Trophoblast cell (in vitro differentiated cells and primary cell): ENCODE data around the gene METAP1D.
"Not testable (repeated sequence)": the region's sequence is repeated elsewhere in the genome, so short reads cannot be mapped to it uniquely, and the experiment has no call there.

Experiments
- DNase-seq, 2 donors: peaks; one replicate each; pipeline ENCODE4 v3.0.0-alpha.2; 2016
- H2AFZ ChIP-seq: 2 replicates; pipeline ENCODE4 v1.6.1; 2013; ENCODE audit warnings: low read length, moderate library complexity, mild to moderate bottlenecking; ENCODE audit not compliant: insufficient read depth, poor library complexity
- H2AK5ac ChIP-seq: 2 replicates; pipeline ENCODE4 v1.6.1; 2013; ENCODE audit warnings: mild to moderate bottlenecking, low read length
- H2BK120ac ChIP-seq: 2 replicates; pipeline ENCODE4 v1.6.1; 2013; ENCODE audit warnings: low read length, mild to moderate bottlenecking, moderate library complexity; ENCODE audit not compliant: insufficient read depth, poor library complexity
- H2BK12ac ChIP-seq: 2 replicates; pipeline ENCODE4 v1.6.1; 2013; ENCODE audit warnings: mild to moderate bottlenecking, low read length, moderate library complexity
- H2BK5ac ChIP-seq: 2 replicates; pipeline ENCODE4 v1.6.1; 2013; ENCODE audit warnings: low read length, low read depth, moderate library complexity, mild to moderate bottlenecking; ENCODE audit not compliant: poor library complexity
- H3K14ac ChIP-seq: 2 replicates; pipeline ENCODE4 v1.6.1; 2013; ENCODE audit warnings: mild to moderate bottlenecking, low read length
- H3K18ac ChIP-seq: 2 replicates; pipeline ENCODE4 v1.6.1; 2013; ENCODE audit warnings: mild to moderate bottlenecking, low read length
- H3K23ac ChIP-seq: 2 replicates; pipeline ENCODE4 v1.6.1; 2013; ENCODE audit warnings: low read length
- H3K27ac ChIP-seq: 2 replicates; pipeline ENCODE4 v1.5.1; 2013; ENCODE audit warnings: low read depth, mild to moderate bottlenecking, inconsistent platforms, low read length, moderate library complexity
- H3K27me3 ChIP-seq: 2 replicates; pipeline ENCODE4 v1.6.1; 2013; ENCODE audit warnings: inconsistent platforms, mild to moderate bottlenecking, low read length, moderate library complexity; ENCODE audit not compliant: insufficient read depth
- H3K36me3 ChIP-seq, 2 experiments: 1 replicate in 1 of 2; 2 replicates in 1 of 2; pipeline ENCODE4 v1.6.1; 2013; ENCODE audit warnings: low read length in 2 of 2, mild to moderate bottlenecking in 2 of 2, moderate library complexity in 1 of 2; ENCODE audit not compliant: insufficient read depth in 2 of 2, control insufficient read depth in 1 of 2
- H3K4ac ChIP-seq: 2 replicates; pipeline ENCODE4 v1.6.1; 2013; ENCODE audit warnings: low read depth, mild to moderate bottlenecking, low read length, moderate library complexity
- H3K4me1 ChIP-seq, 2 experiments: 1 replicate in 1 of 2; 2 replicates in 1 of 2; pipeline ENCODE4 v1.6.1; 2013; ENCODE audit warnings: low read length in 2 of 2, mild to moderate bottlenecking in 2 of 2, moderate library complexity in 1 of 2; ENCODE audit not compliant: insufficient read depth in 2 of 2, control insufficient read depth in 1 of 2
- H3K4me2 ChIP-seq: 2 replicates; pipeline ENCODE4 v1.6.1; 2013; ENCODE audit warnings: inconsistent platforms, mild to moderate bottlenecking, low read length, moderate library complexity
- H3K4me3 ChIP-seq: 2 replicates; pipeline ENCODE4 v1.5.1; 2013; ENCODE audit warnings: mild to moderate bottlenecking, low read depth, low read length, inconsistent platforms
- H3K79me1 ChIP-seq: one replicate; pipeline ENCODE4 v1.6.1; 2013; ENCODE audit warnings: low read length
- H3K79me2 ChIP-seq: 2 replicates; pipeline ENCODE4 v1.6.1; 2013; ENCODE audit warnings: low read length, mild to moderate bottlenecking; ENCODE audit not compliant: control insufficient read depth, insufficient read depth, poor library complexity
- H3K9ac ChIP-seq: 2 replicates; pipeline ENCODE4 v1.6.1; 2013; ENCODE audit warnings: mild to moderate bottlenecking, low read length
- H3K9me3 ChIP-seq: 2 replicates; pipeline ENCODE4 v1.6.1; 2013; ENCODE audit warnings: low read depth, mild to moderate bottlenecking, control low read depth, inconsistent platforms, low read length; ENCODE audit not compliant: insufficient read depth
- H4K12ac ChIP-seq: 2 replicates; pipeline ENCODE4 v1.6.1; 2013; ENCODE audit warnings: low read depth, mild to moderate bottlenecking, low read length, moderate library complexity
- H4K8ac ChIP-seq: 2 replicates; pipeline ENCODE4 v1.6.1; 2013; ENCODE audit warnings: low read depth, mild to moderate bottlenecking, low read length, moderate library complexity
- H4K91ac ChIP-seq: one replicate; pipeline ENCODE4 v1.6.1; 2013; ENCODE audit warnings: low read depth, mild to moderate bottlenecking, low read length, moderate library complexity
- WGBS: extraction: QIAGEN DNeasy Blood & Tissue Kit; methylation state at CpG from one replicate; pipeline ENCODE4 v1.1.7; 2013; ENCODE audit warnings: missing lambda C conversion rate; ENCODE audit not compliant: insufficient read length, insufficient coverage; ENCODE audit errors: extremely low coverage; 5-methylcytosine and 5-hydroxymethylcytosine counted together

The METAP1D gene

GRCh38 chr2:171979103-171979502 lies 20.6 kb upstream of the METAP1D start:
- no peak overlapping the region for H2AFZ ChIP-seq
- no peaks in the 10 kb centered on the region for H3K79me2 ChIP-seq
- H3K4me2 ChIP-seq: no peak overlapping the region
- no peak overlapping the region for H3K4me3 ChIP-seq
- H3K79me1 ChIP-seq: no peaks in the 10 kb centered on the region
- DNase-seq: no peak
- no peak overlapping the region for H2AK5ac ChIP-seq
- H2BK12ac ChIP-seq: no peak overlapping the region
- H3K27ac ChIP-seq: no peak overlapping the region
- H4K12ac ChIP-seq: no peak overlapping the region
- no peak overlapping the region for H2BK120ac ChIP-seq
- no peak overlapping the region for H4K91ac ChIP-seq
- no peak overlapping the region for H2BK5ac ChIP-seq
- H3K9me3 ChIP-seq: no peaks in the 10 kb centered on the region
- no peak overlapping the region for H3K14ac ChIP-seq
- peaks cover 10 to 17% of the 10 kb centered on the region in 2 experiments for H3K36me3 ChIP-seq
- no peak overlapping the region for H3K18ac ChIP-seq
- no peak overlapping the region for H3K4ac ChIP-seq
- H3K23ac ChIP-seq: no peak overlapping the region
- no peak overlapping the region for H4K8ac ChIP-seq
- no peak overlapping the region for H3K9ac ChIP-seq
- H3K27me3 ChIP-seq: no peaks in the 10 kb centered on the region
- no peaks in the 10 kb centered on the region for H3K4me1 ChIP-seq
- WGBS: no CpG with 5 or more reads among the region's 4 CpGs

DNA sequence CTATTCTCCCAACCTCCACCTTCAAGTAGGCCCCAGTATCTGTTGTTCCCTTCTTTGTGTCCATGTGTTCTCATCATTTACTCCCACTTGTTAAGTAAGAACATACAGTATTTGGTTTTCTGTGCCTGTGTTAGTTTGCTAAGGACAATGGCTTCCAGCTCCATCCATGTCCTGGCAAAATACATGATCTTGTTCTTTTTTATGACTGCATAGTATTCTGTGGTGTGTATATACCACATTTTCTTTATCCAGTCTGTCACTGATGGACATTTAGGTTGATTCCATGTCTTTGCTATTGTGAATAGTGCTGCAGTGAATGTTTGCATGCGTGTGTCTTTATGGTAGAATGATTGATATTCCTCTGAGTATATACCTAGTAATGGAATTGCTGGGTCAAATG lies 15.8 kb upstream of the METAP1D start:
- H2BK12ac ChIP-seq, H3K4ac ChIP-seq, H3K23ac ChIP-seq, H3K79me1 ChIP-seq, H4K8ac ChIP-seq, H3K4me1 ChIP-seq, H3K27me3 ChIP-seq, H3K9me3 ChIP-seq, H4K91ac ChIP-seq, H3K79me2 ChIP-seq, DNase-seq, H3K4me3 ChIP-seq, H3K4me2 ChIP-seq, H3K14ac ChIP-seq, H2AFZ ChIP-seq, H2BK5ac ChIP-seq, H3K18ac ChIP-seq, H2BK120ac ChIP-seq, H3K27ac ChIP-seq, H4K12ac ChIP-seq, H3K9ac ChIP-seq, H3K36me3 ChIP-seq, H2AK5ac ChIP-seq: not testable (repeated sequence)
- WGBS: no CpG with 5 or more reads among the region's 1 CpG

- H2AK5ac ChIP-seq: no peak overlapping the region
- no peak overlapping the region for H2BK5ac ChIP-seq
- H3K4me1 ChIP-seq: no peaks in the 10 kb centered on the region
- no peaks in the 10 kb centered on the region for H3K9me3 ChIP-seq
- no peak overlapping the region for H3K14ac ChIP-seq
- no peak overlapping the region for H3K9ac ChIP-seq
- H4K12ac ChIP-seq: no peak overlapping the region
- WGBS: no CpG with 5 or more reads among the region's 2 CpGs
- no peak overlapping the region for H2BK120ac ChIP-seq
- H3K23ac ChIP-seq: no peak overlapping the region
- H4K91ac ChIP-seq: no peak overlapping the region
- H3K79me1 ChIP-seq: no peaks in the 10 kb centered on the region
- no peak overlapping the region for H4K8ac ChIP-seq
- H2BK12ac ChIP-seq: no peak overlapping the region
- peak; percentile 40 to 75 for DNase-seq
- no peak overlapping the region for H3K18ac ChIP-seq
- no peak overlapping the region for H3K4ac ChIP-seq
- peaks cover 0 to 3% of the 10 kb centered on the region in 2 experiments for H3K36me3 ChIP-seq
- no peak overlapping the region for H3K4me2 ChIP-seq
- H2AFZ ChIP-seq: no peak overlapping the region
- H3K4me3 ChIP-seq: no peak overlapping the region
- no peak overlapping the region for H3K27ac ChIP-seq
- H3K79me2 ChIP-seq: no peaks in the 10 kb centered on the region
- no peaks in the 10 kb centered on the region for H3K27me3 ChIP-seq
Measured at GRCh38 chr2:171985076-171985475, 14.7 kb upstream of the METAP1D start.

GRCh38 chr2:171986778-171987177 lies 13.0 kb upstream of the METAP1D start:
- Histone ChIP-seq H2AFZ (no peak overlapping the region), H2BK120ac (no peak overlapping the region), H3K14ac (no peak overlapping the region), H4K12ac (no peak overlapping the region), H3K27me3 (no peaks in the 10 kb centered on the region), H3K4me2 (no peak overlapping the region), H3K79me1 (no peaks in the 10 kb centered on the region), H3K4me3 (no peak overlapping the region), H3K27ac (no peak overlapping the region), H3K36me3 (peaks cover 0 to 2% of the 10 kb centered on the region in 2 experiments), H2AK5ac (no peak overlapping the region), H3K4ac (no peak overlapping the region), H3K18ac (no peak overlapping the region), H2BK12ac (no peak overlapping the region), H3K79me2 (no peaks in the 10 kb centered on the region), H4K8ac (no peak overlapping the region), H3K9ac (no peak overlapping the region), H3K9me3 (no peaks in the 10 kb centered on the region), H4K91ac (no peak overlapping the region), H3K4me1 (no peaks in the 10 kb centered on the region), H3K23ac (no peak overlapping the region), H2BK5ac (no peak overlapping the region)
- DNase-seq: no peak
- no CpG with 5 or more reads among the region's 4 CpGs for WGBS
